H1 (cell line): ENCODE data around the gene IRF5. TPM values are rescaled to one million over a fixed set of nuclear protein-coding genes. Genes with fewer than 3 reads are reported as not detected.

Experiments used
- CTCF ChIA-PET: fragments of 300-600 bp; sonication (Branson Sonifier 250); formaldehyde crosslinking; loops from one replicate; lab custom pipeline; 2021; ENCODE audit not compliant: partially characterized antibody; lab: Charles Lee
- POLR2A ChIA-PET: fragments of 300-600 bp; sonication (Branson Sonifier 250); formaldehyde crosslinking; loops from one replicate; lab custom pipeline; 2021; ENCODE audit warnings: inconsistent platforms; ENCODE audit not compliant: partially characterized antibody; lab: Charles Lee
- DNase-seq, 2 experiments: peaks; one replicate each; pipeline versions ENCODE4 v3.0.0 to v3.0.0-alpha.2; 2010 to 2022; ENCODE audit warnings: low spot score in 2 of 2, low read depth in 1 of 2, mixed read lengths in 1 of 2
- FAIRE-seq: peaks from 2 replicates; lab custom pipeline; 2011; peaks lifted over from hg19 to GRCh38; lab: Jason Lieb, UNC
- H2AFZ ChIP-seq: 2 replicates; pipeline ENCODE4 v1.8.1; 2012; ENCODE audit warnings: low read length, inconsistent platforms
- H2AK5ac ChIP-seq: 2 replicates; pipeline ENCODE4 v1.6.1; 2013; ENCODE audit warnings: low read depth, low read length
- H2BK120ac ChIP-seq: replicated peaks from 2 replicates; pipeline ENCODE3; 2013; ENCODE audit warnings: low read depth, low read length, inconsistent platforms
- H2BK12ac ChIP-seq: 2 replicates; pipeline ENCODE4 v1.6.1; 2013; ENCODE audit warnings: low read depth, low read length
- H2BK15ac ChIP-seq: 2 replicates; pipeline ENCODE4 v1.6.1; 2013; ENCODE audit warnings: low read length
- H2BK20ac ChIP-seq: 2 replicates; pipeline ENCODE4 v1.6.1; 2013; ENCODE audit warnings: low read length
- H2BK5ac ChIP-seq: 2 replicates; pipeline ENCODE4 v1.6.1; 2013; ENCODE audit warnings: low read depth, low read length
- H3K14ac ChIP-seq: 2 replicates; pipeline ENCODE4 v1.6.1; 2013; ENCODE audit warnings: inconsistent platforms; ENCODE audit not compliant: insufficient read length
- H3K18ac ChIP-seq: 2 replicates; pipeline ENCODE4 v1.6.1; 2013; ENCODE audit warnings: low read length; ENCODE audit errors: extremely low read depth
- H3K23ac ChIP-seq: 2 replicates; pipeline ENCODE4 v1.6.1; 2013; ENCODE audit warnings: inconsistent platforms; ENCODE audit not compliant: insufficient read length
- H3K23me2 ChIP-seq: 2 replicates; pipeline ENCODE4 v1.6.1; 2013; ENCODE audit warnings: low read depth, low read length
- H3K27ac ChIP-seq: 2 replicates; pipeline ENCODE4 v1.6.1; 2011; ENCODE audit warnings: low read depth, low read length, inconsistent platforms
- H3K27me3 ChIP-seq, 4 experiments: replicated peaks in 1 of 4; 1 replicate in 1 of 4; 2 replicates in 3 of 4; pipeline versions ENCODE4 v1.6.1 to v1.8.1; 2011 to 2013; ENCODE audit warnings: low read length in 3 of 4, mild to moderate bottlenecking in 3 of 4, inconsistent platforms in 2 of 4, mixed read lengths in 2 of 4, moderate library complexity in 1 of 4; ENCODE audit not compliant: control insufficient read depth in 3 of 4, insufficient read depth in 3 of 4; ENCODE audit errors: extremely low read depth in 1 of 4
- H3K36me3 ChIP-seq, 4 experiments: 2 replicates each; pipeline versions ENCODE4 v1.6.1 to v1.8.1; 2011 to 2013; ENCODE audit warnings: mild to moderate bottlenecking in 4 of 4, low read length in 3 of 4, moderate library complexity in 2 of 4, control low read depth in 1 of 4, inconsistent platforms in 1 of 4; ENCODE audit not compliant: insufficient read depth in 4 of 4, control insufficient read depth in 2 of 4
- H3K4ac ChIP-seq: replicated peaks from 2 replicates; pipeline ENCODE3; 2013; ENCODE audit warnings: low read length, low read depth, mixed read lengths, inconsistent platforms; ENCODE audit not compliant: insufficient read length
- H3K4me1 ChIP-seq, 4 experiments: replicated peaks in 1 of 4; 1 replicate in 1 of 4; 2 replicates in 3 of 4; pipeline versions ENCODE4 v1.6.1 to v1.8.1; 2011 to 2013; ENCODE audit warnings: low read length in 3 of 4, inconsistent platforms in 2 of 4, mixed read lengths in 1 of 4; ENCODE audit not compliant: insufficient read depth in 4 of 4, control insufficient read depth in 3 of 4
- H3K4me2 ChIP-seq, 2 experiments: 2 replicates each; pipeline versions ENCODE4 v1.6.1 to v1.8.1; 2011 to 2013; ENCODE audit warnings: low read depth in 2 of 2, low read length in 2 of 2, control low read depth in 1 of 2, inconsistent platforms in 1 of 2, mild to moderate bottlenecking in 1 of 2; ENCODE audit not compliant: insufficient read depth in 1 of 2
- H3K4me3 ChIP-seq, 4 experiments: fragments of 200-600, 300-600 bp in 1 of 4; sonication (generic), shearing (Covaris generic), sonication (Bioruptor Twin) in 1 of 4; 2 replicates each; pipeline versions ENCODE4 v1.5.1 to v1.8.1; 2011 to 2016; ENCODE audit warnings: low read length in 4 of 4, low read depth in 3 of 4, control low read depth in 2 of 4, inconsistent platforms in 2 of 4, mild to moderate bottlenecking in 2 of 4, mixed read lengths in 1 of 4, moderate library complexity in 1 of 4; ENCODE audit not compliant: insufficient read depth in 2 of 4; ENCODE audit errors: extremely low read depth in 1 of 4
- H3K56ac ChIP-seq: replicated peaks from 2 replicates; pipeline ENCODE3; 2013; ENCODE audit warnings: low read depth, mild to moderate bottlenecking, mixed read lengths, low read length, inconsistent platforms; ENCODE audit not compliant: insufficient read length
- H3K79me1 ChIP-seq: 2 replicates; pipeline ENCODE4 v1.6.1; 2013; ENCODE audit warnings: low read depth, low read length, control low read depth
- H3K79me2 ChIP-seq, 2 experiments: 2 replicates each; pipeline versions ENCODE4 v1.6.1 to v1.8.1; 2012 to 2013; ENCODE audit warnings: low read length in 2 of 2, mild to moderate bottlenecking in 2 of 2, inconsistent platforms in 1 of 2; ENCODE audit not compliant: insufficient read depth in 2 of 2, control insufficient read depth in 1 of 2
- H3K9ac ChIP-seq, 4 experiments: replicated peaks in 1 of 4; 1 replicate in 1 of 4; 2 replicates in 3 of 4; pipeline versions ENCODE4 v1.6.1 to v1.8.1; 2011 to 2013; ENCODE audit warnings: low read depth in 3 of 4, low read length in 3 of 4, control low read depth in 2 of 4, mild to moderate bottlenecking in 2 of 4, moderate library complexity in 2 of 4, inconsistent platforms in 1 of 4; ENCODE audit errors: extremely low read depth in 1 of 4
- H3K9me3 ChIP-seq, 2 experiments: 2 replicates each; pipeline versions ENCODE4 v1.6.1 to v1.8.1; 2012 to 2013; ENCODE audit warnings: mild to moderate bottlenecking in 2 of 2, moderate library complexity in 2 of 2, control low read depth in 1 of 2, inconsistent platforms in 1 of 2, low read depth in 1 of 2, low read length in 1 of 2, mixed read lengths in 1 of 2; ENCODE audit not compliant: insufficient read depth in 2 of 2
- H4K20me1 ChIP-seq, 2 experiments: replicated peaks in 1 of 2; 2 replicates each; pipeline versions ENCODE3 to v1.8.1; 2011 to 2013; ENCODE audit warnings: inconsistent platforms in 2 of 2, low read length in 2 of 2, mild to moderate bottlenecking in 1 of 2; ENCODE audit not compliant: insufficient read depth in 2 of 2, control insufficient read depth in 1 of 2
- H4K5ac ChIP-seq: 2 replicates; pipeline ENCODE4 v1.6.1; 2013; ENCODE audit warnings: low read length, low read depth, mixed read lengths, inconsistent platforms; ENCODE audit not compliant: insufficient read length
- H4K8ac ChIP-seq: 2 replicates; pipeline ENCODE4 v1.8.0; 2013; ENCODE audit warnings: mild to moderate bottlenecking, moderate library complexity, low read length, inconsistent platforms; ENCODE audit not compliant: insufficient read depth; ENCODE audit errors: extremely low read depth
- H4K91ac ChIP-seq: replicated peaks from 2 replicates; pipeline ENCODE3; 2013; ENCODE audit warnings: low read length, mixed read lengths, inconsistent platforms; ENCODE audit not compliant: insufficient read length
- SIN3A ChIP-seq, 2 experiments: IDR thresholded peaks in 1 of 2; conservative IDR thresholded peaks in 1 of 2; 2 replicates each; pipeline ENCODE4 v1.6.1; 2011 to 2012; ENCODE audit warnings: low read length in 2 of 2, improper control_type of control experiment in 1 of 2, low read depth in 1 of 2, mild to moderate bottlenecking in 1 of 2
- TCF12 ChIP-seq: IDR thresholded peaks from 2 replicates; pipeline ENCODE4 v1.6.1; 2011; ENCODE audit warnings: low read depth, mild to moderate bottlenecking, low read length
- WGBS, 2 experiments: shearing (Covaris generic) in 1 of 2; methylation state at CpG; one replicate each; pipeline versions ENCODE4 v1.1.6 to v1.1.7; 2013 to 2015; ENCODE audit warnings: low lambda C conversion rate in 2 of 2, mixed read lengths in 2 of 2, inconsistent platforms in 1 of 2, low coverage in 1 of 2, missing lambda C conversion rate in 1 of 2; ENCODE audit not compliant: insufficient replicate concordance in 2 of 2, insufficient coverage in 1 of 2, insufficient read length in 1 of 2; ENCODE audit errors: extremely low coverage in 1 of 2, missing lambda C conversion rate in 1 of 2; 5-methylcytosine and 5-hydroxymethylcytosine counted together
- polyA plus RNA-seq, 7 experiments: library from polyadenylated mRNA; depleted of rRNA in 3 of 7; stranded (reverse) in 5 of 7; unstranded in 2 of 7; fragments of >200 nt in 5 of 7; fragments of 200-250 nt in 2 of 7; gene quantifications; 1 replicate in 5 of 7; 2 replicates in 1 of 7; 4 replicates in 1 of 7; pipeline versions ENCODE4 v1.2.1 to v1.2.3, GENCODE V29; 2011 to 2013; ENCODE audit warnings: missing spikeins in 2 of 7, mixed read lengths in 2 of 7
- total RNA-seq: library from RNA; stranded (reverse); fragmentation: NEBNext Ultra II Directional; extraction: Animal tissue kit (Norgen Biotek cat#: 25700); gene quantifications from 2 replicates; pipeline ENCODE4 v1.2.1, GENCODE V29; 2021

IRF5 gene
- total and polyA plus RNA-seq, 2 of the 8 experiments (the other 6 are each of a cell fraction or from before 2014, with no cell fraction given), result 0.28 to 1.1 TPM

DNA sequence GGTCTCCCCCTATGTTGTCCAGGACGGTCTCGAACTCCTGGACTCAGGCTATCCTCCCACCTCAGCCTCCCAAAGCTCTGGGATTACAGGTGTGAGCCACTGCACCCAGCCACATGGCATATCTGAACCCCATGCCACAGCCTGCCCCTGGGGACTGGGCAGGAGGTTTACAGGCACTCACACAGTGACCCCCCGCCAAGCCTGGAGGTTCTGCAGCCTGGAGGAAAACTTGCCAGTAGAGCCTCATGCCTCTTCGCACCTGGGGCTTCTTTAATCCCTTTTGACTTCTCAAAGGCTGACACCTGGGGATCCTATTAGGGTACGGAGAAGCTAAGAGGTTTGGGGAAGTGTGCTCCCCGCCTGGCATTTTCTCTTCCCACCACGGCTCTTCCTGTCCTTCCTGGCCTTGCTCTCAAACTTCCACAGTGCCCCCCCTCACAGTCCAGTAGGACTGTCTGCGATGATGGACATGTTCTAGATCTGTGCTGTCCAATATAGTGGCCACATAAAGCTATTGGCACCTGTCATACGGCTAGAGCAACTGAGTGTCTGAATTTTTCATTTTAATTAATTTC is 15.8 kb upstream of the IRF5 start:
- Histone ChIP-seq H3K56ac (no peak overlapping the region), H2AK5ac (no peak overlapping the region), H3K79me1 (no peaks in the 10 kb centered on the region), H3K9me3 (no peaks in the 10 kb centered on the region), H3K14ac (no peak overlapping the region), H3K18ac (no peak overlapping the region), H4K91ac (no peak overlapping the region), H2BK15ac (no peak overlapping the region), H3K9ac (no peak overlapping the region), H3K23ac (no peak overlapping the region), H3K4me2 (no peak overlapping the region), H2BK5ac (no peak overlapping the region), H3K4ac (no peak overlapping the region), H2BK12ac (no peak overlapping the region), H2AFZ (no peak overlapping the region), H2BK120ac (no peak overlapping the region), H4K20me1 (peaks cover 0 to 1% of the 10 kb centered on the region in 2 experiments), H3K27ac (no peak overlapping the region), H2BK20ac (0 out of 2 replicates have a peak overlapping the region, but pooled peaks have one; percentile 32), H3K4me1 (peaks cover 2 to 3% (median 2%) of the 10 kb centered on the region in 4 experiments; a peak in 3 of 7 replicates), H3K27me3 (peaks cover 2 to 7% (median 6%) of the 10 kb centered on the region in 4 experiments; a peak in 6 of 7 replicates), H3K36me3 (no peaks in the 10 kb centered on the region), H4K8ac (no peak overlapping the region), H3K79me2 (no peaks in the 10 kb centered on the region), H4K5ac (no peak overlapping the region), H3K23me2 (no peaks in the 10 kb centered on the region), H3K4me3 (no peak overlapping the region)
- 84% methylated on average over 9 of the region's 9 CpGs; no CpG with 5 or more reads in 1 of the 2 experiments for WGBS, 2 experiments
- DNase-seq, result peak in 1 of 2 experiments; percentile 44
- TF ChIP-seq TCF12 (0 out of 2 replicates have a peak, but pooled peaks have one; percentile 9), SIN3A (conservative IDR thresholded peaks at IDR 0.05 in 1 of 2, IDR thresholded peaks at IDR 0.05 in 1 of 2; ENCODE audit: low read depth in 1 of 2, low read length in 2 of 2) (no peak)
- POLR2A ChIA-PET, result interaction anchor here (1.7 to 2.5 kb wide), 3 partner anchors 10 to 12 kb away, joined by 3 to 8 read pairs (median 6); no protein-coding TSS in a partner anchor
- CTCF ChIA-PET, result interaction anchor here (0.7 to 4.5 kb wide), 17 partner anchors 8 to 461 kb away, joined by 3 to 32 read pairs (median 4); partner anchors contain the start of gene IRF5
- FAIRE-seq, result no peak
